ENCODE measurements around the gene MED29.

The MED29 gene

DNA sequence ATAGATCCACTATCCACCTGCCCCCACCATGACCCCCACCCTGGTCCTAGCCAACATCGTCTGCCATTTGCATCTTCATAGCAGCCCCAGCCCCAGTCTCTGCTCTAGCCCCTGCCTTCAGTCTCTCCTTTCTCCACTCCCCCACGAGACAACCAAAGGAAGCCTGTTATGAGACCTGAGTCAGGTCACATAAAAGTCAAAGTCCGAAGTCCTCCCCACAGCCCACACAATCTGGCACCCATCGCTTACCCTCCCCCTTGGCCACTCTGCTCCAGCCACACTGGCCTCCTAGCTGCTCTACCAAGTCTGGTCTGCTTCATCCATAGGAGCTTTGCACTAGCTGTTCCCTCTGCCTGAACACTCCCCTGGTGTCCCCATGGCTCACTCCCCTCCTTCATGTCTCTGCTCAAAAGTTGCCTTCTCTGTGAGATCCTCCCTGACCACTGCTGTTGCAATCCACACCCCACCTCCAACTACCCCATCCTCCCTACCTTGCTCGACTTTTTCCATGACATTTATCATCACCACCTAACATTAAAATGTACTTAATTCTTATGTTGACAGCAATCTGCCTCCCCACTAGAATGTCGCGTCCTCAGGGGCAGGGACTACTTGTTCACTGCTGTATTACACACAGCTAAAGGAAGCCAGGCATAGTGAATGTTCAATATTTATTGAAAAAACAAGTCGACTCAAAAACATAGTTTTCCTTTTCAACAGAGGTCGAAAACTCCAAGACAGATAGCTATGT lies 20.1 kb downstream of the MED29 start:
- peak; percentile 67 for DNase-seq (ENCODE audit: low spot score)

DNA sequence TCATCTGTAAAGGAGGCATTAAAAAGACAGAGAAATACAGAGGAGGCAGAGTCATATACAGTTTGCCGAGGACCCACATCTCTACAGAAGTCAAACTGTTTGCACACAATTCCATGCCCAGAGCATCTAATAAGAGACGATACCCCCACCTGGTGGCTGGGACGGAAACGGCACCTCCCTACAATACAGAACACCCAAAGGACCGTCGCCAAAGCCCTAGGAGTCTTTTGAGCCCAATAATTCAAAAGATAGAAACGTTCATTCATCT lies 20.6 kb downstream of the MED29 start:
- peak; percentile 93 for DNase-seq (ENCODE audit: low spot score)

DNA sequence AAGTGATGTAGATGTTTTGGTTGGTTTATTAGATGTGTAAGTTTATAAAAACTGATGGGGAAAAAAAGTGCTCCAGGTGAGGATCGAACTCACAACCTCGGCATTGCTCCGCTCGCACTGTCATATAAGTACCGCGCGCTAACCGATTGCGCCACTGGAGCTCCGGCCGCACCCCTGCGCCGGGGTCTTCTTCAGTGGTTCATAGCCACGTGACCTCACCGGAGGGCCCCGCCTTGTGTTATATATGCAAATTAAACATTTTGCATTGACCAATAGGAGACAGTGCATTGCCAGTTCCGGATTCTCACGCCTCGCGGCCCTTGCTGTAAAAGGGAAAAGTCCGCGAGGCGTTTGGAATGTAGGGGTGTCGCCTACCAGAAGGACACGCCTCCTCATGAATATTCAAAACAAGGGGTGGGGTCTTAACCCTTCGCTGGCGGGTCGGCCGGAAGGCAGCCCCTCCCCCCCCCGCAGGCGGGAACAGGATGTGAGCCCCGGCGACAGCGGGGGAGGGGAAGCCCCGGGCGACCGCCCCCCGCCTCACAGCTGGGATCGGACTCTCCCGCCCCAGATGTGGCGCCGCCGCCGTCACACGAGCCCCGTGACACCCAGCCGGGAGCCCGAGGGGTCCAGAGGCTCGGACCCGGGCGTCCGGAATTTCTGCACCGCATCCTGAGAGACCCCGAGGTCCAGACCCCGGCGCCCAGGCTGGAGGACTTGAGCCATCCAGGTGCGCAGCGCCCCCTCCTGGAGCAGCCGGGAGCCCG lies 21.1 kb downstream of the MED29 start, which contains the start of gene PLEKHG2:
Gene PLEKHG2, plus strand, starts transcription at position 570 of the 767 bp plus-strand sequence. CDS start 1,418 bp downstream, outside the sequence.
- peak; percentile 99 for DNase-seq (ENCODE audit: low spot score)

DNA sequence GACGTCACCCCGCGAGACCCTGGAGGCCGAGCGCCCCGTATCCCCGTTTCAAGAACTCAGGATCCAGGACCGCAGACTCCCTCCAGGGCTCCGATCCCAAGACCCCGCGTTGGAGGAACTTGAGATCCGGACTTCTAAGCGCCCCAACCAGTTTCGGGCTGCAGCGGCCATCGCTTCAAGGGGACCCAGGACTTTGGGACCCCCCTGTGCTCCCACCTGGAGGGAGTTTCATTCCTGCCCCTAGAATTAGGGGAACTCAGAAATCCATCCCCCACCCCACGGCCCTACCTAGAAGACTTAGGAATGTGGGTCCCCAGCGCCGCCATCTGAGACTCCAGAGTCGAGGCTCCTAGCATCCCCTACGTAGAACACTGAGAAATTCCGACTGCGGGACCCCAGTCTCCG lies 21.7 kb downstream of the MED29 start:
- DNase-seq (ENCODE audit: low spot score), result no peak

DNA sequence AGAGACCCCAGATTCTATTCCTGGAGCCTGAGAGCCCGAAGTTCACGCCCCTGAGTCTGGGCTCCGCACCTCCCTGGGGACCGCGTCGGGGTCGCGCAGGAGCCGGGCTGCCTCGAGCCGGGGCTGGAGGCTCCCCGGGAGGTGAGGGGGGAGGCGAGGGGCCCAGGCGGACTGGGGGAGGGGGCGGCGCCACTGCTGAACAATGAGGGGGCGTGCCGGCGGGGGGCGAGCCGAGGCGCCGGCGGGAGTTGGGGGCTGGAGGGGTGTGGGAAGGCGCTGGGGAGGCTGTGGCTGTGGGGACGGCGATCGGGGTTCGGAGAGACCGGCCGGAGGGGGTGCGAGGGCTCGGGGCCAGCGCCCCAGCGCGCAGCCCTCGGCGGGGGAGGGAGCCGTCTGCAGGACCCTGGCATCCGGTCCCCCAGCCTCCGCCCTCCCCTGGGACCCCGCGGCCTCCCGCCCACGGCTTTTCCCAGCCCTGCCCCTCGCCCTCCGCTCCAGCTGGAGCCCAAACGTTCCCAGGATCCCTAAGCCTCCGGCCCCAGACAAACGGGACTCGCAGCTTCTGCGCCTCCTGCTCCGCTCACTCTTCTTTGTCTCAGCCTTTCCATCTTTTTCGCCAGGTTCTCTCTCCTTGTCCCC lies 22.2 kb downstream of the MED29 start:
- DNase-seq (ENCODE audit: low spot score), result peak; percentile 55

DNA sequence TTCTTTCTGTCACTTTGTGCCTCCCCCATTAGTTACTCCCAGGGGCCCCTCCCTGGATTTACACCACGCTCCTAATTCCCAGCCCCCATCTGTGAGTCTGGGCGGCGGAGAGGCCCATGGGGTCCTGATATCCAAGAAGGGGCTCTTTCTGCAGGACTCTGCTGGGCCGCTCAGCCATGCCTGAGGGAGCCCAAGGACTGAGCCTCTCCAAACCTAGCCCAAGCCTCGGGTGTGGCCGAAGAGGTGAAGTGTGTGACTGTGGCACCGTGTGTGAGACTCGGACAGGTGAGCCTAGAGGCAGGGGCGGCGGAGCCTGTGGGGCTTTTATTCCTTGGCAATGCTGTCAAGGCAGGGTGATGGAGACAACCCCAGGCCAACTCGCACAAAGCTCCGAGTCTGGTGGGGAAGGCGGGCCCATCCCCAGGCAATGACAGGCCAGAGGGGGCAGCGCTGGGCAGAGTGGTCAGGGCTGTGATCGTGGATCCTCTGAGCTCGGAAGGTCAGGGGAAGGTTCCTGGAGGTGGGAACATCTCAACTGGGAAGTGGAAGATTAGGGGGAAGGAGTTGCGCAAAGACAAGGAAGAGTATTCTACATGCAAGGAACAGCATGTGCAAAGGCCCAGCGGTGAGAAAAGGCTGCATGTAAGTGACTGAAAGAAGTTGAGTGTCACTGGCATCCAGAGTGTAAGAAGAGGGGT lies 22.9 kb downstream of the MED29 start:
- no peak for DNase-seq (ENCODE audit: low spot score)

DNA sequence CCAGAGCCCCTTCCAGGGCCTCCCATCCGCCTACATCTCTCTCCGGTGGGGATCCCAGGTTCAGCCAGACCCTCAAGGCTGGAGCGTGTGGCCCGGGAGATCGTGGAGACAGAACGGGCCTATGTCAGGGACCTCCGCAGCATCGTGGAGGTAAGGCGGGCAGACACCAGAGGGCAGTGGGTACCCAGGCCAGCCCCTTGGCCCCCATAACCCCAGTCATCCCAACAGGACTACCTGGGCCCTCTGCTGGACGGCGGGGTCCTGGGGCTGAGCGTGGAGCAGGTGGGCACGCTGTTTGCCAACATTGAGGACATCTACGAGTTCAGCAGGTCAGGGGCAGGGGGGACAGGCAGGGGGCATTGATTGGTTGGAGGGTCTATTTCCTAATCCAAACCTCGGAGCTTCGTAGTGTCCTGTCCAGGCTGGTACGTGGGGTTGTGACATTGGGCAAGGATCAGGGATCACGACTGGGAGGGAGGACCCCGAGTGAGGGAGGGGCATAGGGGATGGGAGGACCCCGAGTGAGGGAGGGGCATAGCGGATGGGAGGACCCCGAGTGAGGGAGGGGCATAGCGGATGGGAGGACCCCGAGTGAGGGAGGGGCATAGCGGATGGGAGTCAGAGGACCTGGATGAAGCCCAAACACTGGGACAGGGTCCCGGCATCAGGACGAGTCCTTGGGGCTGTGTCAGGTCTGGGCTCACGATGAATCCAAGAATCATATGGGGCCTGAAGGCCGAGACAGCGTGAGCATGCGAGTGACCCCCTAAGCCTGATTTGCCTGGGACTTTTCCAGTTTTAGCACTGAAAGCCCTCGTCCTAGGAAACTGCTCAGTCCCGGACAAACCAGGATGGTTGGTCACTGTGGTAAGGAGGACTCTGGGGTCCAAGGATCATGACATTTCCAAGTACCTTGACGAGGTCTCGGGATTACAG lies 24.2 kb downstream of the MED29 start:
- DNase-seq (ENCODE audit: low spot score), result no peak

DNA sequence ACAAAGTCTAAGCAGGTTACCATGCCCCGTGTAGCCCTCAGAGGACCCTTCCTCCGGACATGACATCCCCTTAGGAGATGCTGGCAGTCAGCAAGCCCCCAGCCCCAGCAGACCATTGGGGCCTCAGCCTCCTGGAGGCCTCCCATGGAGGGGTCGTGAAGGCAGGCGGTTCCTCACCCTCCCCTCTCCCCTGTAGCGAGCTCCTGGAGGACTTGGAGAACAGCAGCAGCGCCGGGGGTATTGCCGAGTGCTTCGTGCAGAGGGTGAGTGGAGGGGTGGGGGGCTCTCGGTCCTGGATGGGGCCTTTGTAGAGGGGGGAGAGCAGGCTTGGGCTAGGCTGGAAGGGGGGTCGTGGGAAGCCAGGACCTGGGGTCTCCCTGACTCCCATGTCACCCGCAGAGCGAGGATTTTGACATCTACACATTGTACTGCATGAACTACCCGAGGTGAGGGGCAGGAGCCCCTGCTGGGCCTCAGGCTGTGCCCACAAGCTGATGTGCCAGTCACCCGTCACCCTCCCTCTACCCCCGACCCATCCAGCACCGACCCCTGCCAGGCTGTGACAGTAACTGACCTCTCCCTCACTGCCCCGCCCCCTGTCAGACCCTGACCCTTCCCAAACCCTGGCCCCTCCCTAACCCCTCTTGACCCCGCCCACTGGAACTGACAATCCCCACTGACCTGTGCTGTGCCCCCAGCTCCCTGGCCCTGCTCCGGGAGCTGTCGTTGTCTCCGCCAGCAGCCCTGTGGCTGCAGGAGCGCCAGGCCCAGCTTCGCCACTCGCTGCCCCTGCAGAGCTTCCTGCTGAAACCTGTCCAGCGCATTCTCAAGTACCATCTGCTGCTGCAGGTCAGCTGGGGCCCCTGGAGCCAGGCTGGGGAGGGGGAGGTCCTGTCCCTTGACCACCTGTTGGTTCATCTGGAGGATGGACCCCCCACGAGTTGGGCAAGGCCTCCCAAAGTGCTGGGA lies 25.3 kb downstream of the MED29 start:
- DNase-seq (ENCODE audit: low spot score), result no peak

DNA sequence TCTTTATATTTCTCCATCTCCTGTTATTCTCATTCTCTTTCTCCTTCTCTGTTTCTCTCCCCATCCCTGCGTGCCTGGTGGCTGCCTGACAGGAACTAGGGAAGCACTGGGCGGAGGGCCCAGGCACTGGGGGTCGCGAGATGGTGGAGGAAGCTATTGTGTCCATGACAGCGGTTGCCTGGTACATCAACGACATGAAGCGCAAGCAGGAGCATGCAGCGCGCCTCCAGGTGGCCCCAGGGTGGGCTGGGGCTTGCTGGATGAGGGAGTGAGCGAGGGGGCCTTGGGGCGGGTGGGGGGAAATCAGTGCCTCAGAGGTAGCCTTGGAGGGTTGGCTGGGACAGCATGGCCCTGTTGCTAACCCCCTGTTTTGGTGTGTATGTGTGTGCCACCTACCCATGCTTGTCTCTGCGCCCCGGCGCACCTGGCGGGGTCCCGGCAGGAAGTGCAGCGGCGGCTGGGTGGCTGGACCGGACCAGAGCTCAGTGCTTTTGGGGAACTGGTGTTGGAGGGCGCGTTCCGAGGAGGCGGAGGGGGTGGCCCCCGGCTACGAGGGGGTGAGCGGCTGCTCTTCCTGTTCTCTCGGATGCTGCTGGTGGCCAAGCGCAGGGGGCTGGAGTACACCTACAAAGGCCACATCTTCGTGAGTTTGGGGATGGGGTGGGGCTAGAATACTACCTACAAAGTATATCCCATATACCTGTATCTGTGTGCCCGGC lies 26.4 kb downstream of the MED29 start:
- no peak for DNase-seq (ENCODE audit: low spot score)

DNA sequence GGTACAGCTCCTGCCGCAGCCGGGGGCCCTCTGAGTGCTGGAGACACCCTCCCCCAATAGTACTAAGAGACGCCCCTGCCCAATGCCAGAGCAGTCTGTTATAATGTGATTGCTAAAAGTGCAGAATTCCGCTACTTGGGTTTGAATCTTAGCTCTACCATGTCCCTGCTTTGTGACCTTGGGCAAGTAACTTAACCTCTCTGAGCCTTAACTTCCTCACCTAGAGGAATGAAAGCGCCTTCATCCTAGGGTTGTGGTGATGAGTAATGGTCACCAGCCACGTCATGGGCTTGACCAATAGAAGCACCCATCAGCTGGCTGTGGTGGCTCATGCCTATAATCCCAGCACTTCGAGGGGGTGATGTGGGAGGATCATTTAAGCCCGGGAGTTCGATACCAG lies 27.8 kb downstream of the MED29 start:
- peak; percentile 55 for DNase-seq (ENCODE audit: low spot score)

DNA sequence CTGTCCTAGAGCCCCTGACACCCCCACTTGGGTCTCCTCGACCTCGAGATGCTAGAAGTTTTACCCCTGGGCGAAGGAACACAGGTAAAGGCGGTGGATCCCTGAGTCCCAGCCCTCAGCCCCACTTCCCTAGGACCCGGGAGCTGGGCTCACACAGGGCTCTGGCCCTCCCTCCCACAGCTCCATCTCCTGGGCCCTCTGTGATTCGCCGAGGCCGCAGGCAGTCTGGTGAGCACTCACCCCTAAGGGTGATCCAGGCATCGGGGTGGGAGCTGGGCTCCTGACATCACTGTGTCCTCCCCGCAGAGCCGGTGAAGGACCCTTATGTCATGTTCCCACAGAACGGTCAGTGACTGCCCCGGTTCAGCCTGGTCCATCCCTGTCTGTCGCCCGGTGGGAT lies 29.6 kb downstream of the MED29 start:
- DNase-seq (ENCODE audit: low spot score), result no peak

DNA sequence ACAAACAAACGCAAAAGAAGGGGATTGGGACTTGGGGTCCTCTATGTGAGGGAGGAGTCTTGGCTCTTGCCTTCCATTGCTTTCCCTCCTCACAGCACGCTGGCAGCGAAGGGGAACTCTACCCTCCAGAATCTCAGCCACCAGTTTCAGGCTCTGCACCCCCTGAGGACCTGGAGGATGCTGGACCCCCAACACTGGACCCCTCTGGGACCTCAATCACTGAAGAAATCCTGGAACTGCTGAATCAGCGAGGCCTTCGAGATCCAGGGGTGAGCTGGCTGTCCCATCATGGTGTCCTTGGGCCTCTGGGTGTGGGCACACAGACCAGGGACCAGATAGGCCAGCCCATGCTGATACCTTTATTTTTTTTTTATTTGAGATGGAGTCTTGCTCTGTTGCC lies 30.8 kb downstream of the MED29 start:
- no peak for DNase-seq (ENCODE audit: low spot score)

DNA sequence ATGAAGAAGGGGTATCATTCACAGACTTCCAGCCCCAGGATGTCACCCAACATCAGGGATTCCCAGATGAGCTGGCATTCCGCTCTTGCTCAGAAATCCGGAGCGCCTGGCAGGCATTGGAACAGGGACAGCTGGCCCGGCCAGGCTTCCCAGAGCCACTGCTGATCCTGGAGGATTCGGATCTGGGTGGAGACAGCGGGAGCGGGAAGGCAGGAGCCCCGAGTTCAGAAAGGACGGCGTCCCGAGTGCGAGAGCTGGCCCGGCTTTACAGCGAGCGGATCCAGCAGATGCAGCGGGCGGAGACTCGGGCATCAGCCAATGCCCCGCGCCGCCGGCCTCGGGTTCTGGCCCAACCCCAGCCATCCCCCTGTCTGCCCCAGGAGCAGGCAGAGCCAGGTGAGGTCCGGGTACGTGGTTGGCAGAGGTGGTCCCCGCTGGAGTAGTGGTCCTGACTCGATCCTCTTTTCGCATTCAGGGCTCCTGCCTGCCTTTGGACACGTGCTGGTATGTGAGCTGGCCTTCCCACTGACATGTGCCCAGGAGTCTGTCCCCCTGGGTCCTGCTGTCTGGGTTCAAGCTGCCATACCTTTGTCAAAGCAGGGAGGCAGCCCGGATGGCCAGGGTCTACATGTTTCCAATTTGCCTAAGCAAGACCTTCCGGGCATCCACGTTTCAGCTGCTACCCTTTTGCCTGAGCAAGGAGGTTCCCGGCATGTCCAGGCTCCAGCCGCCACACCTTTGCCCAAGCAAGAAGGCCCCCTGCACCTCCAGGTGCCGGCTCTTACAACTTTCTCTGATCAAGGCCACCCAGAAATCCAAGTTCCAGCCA lies 32.3 kb downstream of the MED29 start:
- no peak for DNase-seq (ENCODE audit: low spot score)

DNA sequence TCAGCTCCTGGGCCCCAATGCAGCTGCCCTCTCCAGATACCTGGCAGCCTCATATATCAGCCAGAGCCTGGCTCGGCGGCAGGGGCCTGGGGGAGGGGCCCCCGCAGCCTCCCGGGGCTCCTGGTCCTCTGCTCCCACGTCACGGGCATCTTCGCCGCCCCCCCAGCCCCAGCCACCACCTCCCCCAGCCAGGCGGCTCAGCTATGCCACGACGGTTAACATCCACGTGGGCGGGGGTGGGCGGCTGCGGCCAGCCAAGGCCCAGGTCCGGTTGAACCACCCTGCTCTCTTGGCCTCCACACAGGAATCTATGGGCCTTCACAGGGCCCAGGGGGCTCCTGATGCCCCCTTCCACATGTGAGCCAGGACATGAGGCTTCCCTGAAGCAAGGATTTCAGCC lies 33.8 kb downstream of the MED29 start:
- DNase-seq (ENCODE audit: low spot score), result no peak

DNA sequence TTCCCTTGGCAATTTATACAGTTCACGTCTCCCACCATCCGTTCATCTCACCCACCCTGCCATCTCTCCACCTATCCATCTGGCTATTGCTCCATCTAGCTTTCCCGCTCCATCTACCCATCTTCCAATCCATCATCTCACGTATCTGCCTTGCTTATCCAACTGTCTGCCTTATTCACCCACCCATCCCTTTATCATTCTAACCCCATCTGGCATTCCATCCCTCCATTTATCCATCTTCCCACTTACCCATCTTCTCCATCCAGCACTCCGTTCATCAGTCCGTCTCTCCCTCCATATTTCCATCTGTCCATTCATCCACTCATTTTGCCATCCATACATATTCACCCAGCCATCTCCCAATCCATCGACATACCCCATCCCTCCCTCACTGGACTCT lies 34.6 kb downstream of the MED29 start:
- no peak for DNase-seq (ENCODE audit: low spot score)

DNA sequence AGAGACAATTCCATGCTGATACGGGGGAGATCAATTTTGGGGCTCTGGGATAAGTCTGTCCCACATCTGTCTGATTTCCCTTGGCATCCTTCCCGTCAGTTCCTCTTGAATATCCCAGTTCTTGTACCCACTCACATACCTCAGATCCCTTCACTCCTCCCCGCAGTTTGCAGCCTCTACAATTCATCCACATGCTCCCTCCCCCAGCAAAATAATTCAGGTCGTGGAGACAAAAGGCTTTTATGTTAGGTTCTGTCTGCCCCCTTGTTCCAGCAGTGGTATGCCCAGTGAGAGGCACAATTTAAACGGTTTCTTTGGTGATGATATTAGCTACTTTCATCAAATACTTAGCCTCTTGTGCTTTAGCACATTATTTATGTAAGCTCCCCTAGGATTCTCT lies 35.0 kb downstream of the MED29 start:
- DNase-seq (ENCODE audit: low spot score), result no peak

DNA sequence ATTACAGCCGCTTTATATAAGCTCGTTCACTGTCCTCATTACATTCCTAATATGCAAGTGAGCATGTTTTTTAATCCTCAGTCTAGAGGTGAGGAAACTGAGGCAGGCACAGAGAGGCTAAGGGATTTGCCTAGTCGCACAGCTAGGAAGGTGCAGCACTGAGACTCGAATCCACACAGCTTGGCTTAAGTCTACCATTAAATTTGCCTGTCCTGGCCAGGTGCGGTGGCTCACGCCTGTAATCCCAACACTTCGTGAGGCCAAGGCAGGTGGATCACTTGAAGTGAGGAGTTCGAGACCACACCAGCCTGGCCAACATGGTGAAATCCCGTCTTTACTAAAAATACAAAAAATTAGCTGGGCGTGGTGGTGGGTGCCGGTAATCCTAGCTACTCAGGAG lies 36.5 kb downstream of the MED29 start:
- DNase-seq (ENCODE audit: low spot score), result no peak

DNA sequence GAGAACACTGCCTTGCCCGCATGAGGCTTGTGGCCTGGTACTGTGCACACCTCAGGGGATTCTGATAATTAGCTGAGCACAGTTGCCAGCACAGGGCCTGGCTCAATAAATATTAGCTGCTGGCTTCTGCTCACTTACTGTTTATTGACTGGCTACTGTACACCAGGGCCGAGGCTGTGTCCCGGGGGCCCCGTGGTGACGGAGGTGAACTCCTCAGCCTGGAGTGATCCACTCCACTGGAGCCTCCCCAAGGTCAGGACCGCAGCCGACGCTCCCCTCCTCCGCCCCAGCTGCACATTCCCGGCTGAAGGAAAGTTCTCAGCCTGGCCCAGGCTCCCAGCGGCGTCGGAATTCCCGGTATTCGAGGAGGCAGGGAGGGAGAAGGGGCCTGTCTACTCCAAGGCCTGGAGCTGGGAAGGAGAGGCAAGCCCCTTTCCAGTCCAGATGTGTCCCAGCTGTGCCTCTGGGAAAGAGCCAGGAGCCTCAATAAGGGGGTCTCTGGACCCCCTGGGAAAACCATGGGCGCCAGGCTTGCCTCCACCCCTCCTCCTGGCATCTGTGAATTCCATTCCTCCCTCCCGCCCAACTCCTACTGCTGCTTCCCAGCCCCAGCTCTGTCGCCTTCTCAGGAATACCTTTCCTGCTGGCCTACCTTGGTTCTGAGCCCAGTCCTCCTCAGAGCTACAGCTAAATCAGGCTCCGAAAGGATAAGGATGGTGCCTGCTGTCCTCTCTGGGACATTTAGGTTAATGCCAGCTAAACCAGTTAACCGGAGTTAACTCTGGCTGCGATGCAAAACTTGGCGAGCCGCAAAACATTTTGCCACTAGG lies 37.3 kb downstream of the MED29 start:
- DNase-seq (ENCODE audit: low spot score), result no peak

All from RKO (cell line).